GM19395 (cell line): ENCODE measurements around the gene PPFIBP2.

Experiments used
- ATAC-seq: cut with Tn5 transposase; IDR thresholded peaks from one replicate; pipeline ENCODE4 v1.9.1; 2021; ENCODE audit warnings: mild to moderate bottlenecking, moderate library complexity; ENCODE audit not compliant: unreplicated experiment

Gene PPFIBP2

DNA sequence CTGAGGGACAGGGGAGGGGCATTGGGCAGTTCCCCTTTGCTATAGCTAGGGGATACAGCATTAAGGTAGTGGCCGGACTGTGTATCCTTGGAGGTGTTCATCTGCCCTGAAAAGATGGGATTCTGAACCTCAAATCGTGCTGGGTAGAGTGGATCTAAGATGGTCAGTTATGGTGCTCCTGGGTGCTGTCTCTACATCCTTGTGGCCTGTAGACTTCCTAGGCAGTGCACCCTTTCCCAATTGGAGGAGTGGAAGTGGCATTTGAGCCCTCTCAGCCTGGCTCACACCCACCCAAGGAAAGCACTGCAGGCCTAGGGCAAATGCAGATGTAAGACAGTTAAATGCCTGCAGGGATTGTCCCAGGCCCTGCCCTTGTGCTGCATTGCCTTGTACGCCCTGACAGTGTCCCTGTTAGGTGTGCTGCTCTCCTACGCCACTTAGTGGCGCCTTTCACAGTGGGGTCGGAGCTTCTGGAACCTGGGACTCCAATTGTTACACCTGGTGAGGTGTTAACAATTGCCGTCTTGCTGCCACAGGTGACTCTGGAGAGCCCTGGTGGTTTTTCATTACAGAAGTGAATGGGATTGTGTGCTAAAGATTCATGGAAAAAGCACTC lies 35.0 kb downstream of the PPFIBP2 start:
- ATAC-seq = peak; percentile 89

- no peak for ATAC-seq
Measured at GRCh38 chr11:7549681-7550080, 35.9 kb downstream of the PPFIBP2 start.

GRCh38 chr11:7551571-7551970 lies 37.8 kb downstream of the PPFIBP2 start:
- no peak for ATAC-seq

GRCh38 chr11:7552666-7553065 lies 38.9 kb downstream of the PPFIBP2 start:
- no peak for ATAC-seq

DNA sequence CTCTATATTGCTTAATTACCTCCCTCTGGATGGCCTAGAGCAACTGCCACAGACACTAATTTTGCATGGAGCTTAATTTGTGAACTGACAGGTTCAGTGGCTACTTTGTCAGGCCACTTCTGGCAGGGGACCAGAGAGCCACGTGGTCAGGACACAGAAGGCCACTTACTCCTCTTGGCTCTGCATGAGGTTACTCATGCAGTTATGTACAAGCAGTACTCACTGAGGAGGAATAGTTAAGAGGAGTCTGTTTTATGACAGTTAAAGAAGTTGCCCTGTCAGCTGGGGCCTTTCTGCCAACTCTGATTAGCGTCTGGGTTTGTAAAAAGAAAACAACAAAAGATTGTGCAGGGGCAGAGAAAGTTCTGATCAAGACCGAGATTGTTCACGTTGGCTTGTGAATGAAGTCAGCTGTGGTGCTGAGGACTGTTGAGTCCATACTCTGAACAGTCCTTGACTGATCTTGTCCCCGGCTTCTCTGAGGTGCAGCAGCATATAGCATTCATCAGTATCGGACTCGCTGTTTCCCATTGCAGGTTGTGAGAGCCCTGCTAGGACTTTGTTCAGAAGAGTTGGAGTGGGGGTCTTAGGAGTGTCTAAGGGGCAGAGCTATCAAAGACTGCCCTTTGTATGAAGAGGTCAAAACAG lies 41.4 kb downstream of the PPFIBP2 start:
- no peak for ATAC-seq

DNA sequence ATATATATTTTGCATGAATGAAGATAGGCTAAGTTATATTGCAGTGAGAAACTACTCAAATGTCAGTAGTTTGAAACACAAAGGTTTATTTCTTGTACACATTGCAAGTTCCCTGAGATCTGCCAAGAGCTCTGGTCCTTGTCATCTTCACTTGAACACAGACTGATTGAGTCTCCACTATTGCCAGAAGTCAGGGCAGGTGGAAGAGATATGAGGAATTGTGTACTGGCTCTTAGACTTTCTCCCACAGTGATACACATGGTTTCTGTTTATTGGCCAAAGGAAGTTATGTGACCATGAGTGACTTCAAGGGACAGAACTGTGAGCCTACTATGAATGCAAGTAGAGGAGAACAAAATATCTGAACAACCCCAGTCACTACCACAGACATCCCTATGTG lies 44.2 kb downstream of the PPFIBP2 start:
- ATAC-seq = no peak

DNA sequence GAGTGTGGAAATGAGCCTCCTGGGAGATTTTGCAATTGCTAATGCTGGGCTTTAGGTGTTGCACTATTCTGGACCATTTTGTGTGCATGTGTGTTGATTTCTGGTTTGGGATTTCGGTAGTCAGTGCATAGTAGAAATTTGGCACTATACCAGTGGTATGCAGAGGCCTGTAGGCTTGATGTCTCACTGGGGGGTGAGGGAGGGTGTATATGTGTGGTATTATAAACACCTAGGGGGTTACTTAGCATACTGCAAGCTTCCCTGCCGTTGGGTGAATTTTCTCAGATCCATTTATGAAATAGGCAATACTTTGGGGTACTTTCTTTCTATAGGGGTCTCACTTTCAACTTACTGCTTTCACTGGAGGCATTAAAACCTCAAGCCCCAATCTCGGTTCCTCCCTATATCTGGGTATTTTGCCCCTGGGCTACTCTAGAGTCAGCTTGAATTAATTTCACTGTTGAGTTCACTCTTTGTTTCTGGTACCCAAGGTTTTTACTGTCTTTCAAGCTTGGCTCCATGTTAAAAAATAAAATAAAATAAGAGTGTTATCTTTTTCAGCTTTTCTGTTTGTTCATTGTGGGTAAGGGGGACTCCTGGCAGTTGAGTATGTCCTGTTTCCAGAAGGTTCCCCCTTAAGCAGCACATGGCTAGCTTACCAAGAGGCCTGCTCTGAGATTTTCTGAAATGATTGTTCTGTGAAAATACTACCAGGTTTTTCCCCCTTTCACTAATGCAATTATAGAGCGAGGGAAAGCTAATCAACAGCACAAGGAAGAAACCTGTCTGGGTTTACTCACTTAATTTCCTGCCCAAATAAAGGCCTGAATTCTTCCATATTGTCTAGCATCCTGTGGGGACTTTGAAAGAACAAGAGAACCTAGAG lies 45.8 kb downstream of the PPFIBP2 start:
- peak; percentile 81 for ATAC-seq

DNA sequence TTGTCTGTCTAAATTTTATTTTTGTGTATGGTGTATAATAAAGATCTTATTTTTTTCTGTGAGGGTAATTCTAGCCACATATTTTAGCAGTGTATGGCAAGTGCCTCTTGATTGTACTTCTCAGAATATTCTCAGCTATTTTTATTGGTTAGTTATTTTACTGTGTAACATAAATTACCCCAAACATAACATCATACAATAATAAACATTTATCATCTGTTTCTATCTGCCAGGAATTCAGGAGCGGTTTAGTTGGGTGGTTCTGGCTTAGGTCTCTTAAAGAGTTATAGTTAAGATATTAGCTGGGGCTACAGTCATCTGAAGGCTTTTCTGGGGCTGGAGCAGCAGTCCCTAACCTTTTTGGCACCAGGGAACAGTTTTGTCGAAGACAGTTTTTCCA lies 47.8 kb downstream of the PPFIBP2 start:
- no peak for ATAC-seq

- no peak for ATAC-seq
Measured at GRCh38 chr11:7563281-7563680, 49.5 kb downstream of the PPFIBP2 start.

DNA sequence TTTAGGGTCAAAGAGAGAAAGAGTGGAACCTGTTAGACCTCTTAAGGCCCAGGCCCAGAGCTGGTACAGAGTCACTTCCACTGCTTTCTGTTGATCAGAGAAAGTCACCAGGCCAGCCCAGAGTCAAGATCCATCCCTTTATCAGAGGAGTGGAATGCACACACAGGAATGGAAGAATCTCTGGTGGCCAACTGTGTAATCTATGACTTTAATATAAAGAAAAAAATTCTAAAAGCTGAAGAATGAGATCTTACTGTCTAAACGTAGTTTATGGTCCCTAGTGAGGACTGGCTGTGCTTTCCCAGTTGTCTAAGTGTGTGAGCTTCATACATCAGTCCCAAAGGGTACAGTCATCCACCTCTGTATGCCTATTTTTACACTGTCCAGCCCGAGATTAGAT lies 51.0 kb downstream of the PPFIBP2 start:
- ATAC-seq = no peak

DNA sequence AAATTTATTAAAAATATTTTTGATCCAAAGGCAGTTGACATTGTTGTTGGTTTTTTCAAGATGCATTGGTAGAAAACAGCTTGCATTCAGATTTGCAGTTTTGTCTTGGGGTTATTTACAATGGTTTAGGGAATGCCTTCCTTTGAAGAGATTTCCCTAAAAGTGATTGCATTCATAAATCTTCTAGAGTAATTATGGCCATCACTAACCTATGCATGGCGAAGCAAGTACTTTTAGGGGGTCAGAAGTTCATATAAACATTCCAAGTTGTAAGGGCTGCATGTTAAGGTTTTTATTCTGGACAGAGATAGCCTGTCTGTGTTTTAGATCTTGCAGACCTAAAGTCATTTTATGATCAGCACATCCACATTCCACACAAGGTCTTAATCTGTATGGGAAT lies 53.5 kb downstream of the PPFIBP2 start:
- ATAC-seq = no peak

- ATAC-seq = no peak
Measured at GRCh38 chr11:7569044-7569443, 55.2 kb downstream of the PPFIBP2 start.

- ATAC-seq = no peak
Measured at GRCh38 chr11:7570241-7570640, 56.4 kb downstream of the PPFIBP2 start.

- no peak for ATAC-seq
Measured at GRCh38 chr11:7570938-7571521, 57.2 kb downstream of the PPFIBP2 start.

- no peak for ATAC-seq
Measured at GRCh38 chr11:7571640-7572000, 57.8 kb downstream of the PPFIBP2 start.

GRCh38 chr11:7572001-7572712 lies 58.4 kb downstream of the PPFIBP2 start:
- ATAC-seq = no peak

- no peak for ATAC-seq
Measured at GRCh38 chr11:7573193-7573557, 59.4 kb downstream of the PPFIBP2 start.

DNA sequence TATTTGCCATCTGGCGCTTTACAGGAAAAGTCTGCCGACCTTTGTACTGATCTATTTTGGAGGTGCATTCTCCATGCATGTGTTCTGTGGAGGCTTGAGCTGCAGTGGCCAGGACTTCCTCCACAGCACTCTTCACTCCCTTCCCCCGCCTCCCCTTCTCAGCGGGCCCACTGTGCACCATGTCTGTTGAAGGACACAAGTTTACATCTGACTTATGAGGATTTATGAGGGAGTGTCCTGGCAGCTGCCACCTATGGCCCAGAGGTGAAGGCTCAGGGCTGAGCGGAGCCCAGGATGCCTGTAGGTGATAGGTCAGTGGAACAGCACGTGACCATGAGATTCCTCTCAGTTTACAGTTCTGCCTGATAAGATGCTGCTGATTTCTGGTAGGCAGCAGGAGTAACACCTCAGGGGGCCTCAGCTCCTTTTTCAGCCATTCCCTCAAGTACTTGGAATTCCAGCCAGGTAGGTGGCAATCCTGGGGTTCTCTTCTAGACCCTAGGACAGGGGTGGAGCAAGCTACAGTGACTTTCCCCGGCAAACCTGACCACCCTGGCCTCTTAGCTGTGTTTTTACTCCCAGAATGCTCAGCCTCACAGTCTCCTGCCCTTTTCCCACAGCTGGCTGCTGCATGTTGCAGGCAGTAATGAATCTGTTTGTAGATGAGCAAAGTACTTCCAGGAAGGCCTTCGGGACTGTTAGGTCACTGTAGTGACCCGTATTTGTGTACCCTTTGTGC lies 59.9 kb downstream of the PPFIBP2 start:
- no peak for ATAC-seq

- ATAC-seq = no peak
Measured at GRCh38 chr11:7574491-7575130, 60.8 kb downstream of the PPFIBP2 start.
